GM18868 (cell line): Measurements from ENCODE around the gene CYP39A1.

Experiments used
- ATAC-seq: cut with Tn5 transposase; IDR thresholded peaks from one replicate; pipeline ENCODE4 v1.9.1; 2021; ENCODE audit warnings: mild to moderate bottlenecking, moderate library complexity; ENCODE audit not compliant: unreplicated experiment

The CYP39A1 gene

DNA sequence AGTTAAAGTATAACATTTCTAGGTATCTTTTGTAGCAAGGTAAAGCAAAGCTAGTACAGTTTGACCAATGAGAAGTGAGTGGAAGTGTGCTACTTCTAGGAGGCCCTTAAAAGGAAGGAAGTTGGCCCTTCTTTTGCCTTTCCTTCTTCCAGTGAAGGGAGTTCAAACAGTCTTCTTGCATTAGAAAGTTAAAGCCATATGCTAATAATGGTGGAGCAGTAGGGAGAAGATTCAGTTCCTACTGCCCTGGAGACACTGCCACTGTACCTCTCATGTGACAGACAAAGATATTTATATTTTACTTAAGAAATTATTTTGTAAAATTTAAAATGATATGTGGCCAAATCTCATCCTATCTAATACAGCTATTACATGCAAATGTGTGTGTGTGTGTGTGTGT lies 135.4 kb downstream of the CYP39A1 start:
- ATAC-seq = no peak

DNA sequence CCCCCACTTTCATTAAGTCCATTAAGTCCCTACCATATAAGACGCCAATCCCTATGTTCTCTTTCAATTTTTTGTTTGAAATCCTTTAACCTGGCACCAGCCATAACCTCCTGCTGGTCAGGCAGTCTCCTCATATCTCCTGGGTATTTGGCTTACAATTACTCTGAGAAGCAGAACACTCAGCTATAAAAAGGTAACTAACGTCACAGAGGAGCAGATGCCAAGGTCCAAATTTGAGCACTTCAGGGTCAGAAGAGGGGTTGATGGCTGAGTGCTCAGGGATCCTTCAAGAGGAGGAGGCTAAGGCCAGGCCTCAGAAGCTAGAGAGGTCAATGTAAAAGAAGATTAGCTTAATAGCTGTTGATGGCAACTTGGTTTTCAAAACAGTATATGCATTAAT lies 139.1 kb downstream of the CYP39A1 start:
- no peak for ATAC-seq

DNA sequence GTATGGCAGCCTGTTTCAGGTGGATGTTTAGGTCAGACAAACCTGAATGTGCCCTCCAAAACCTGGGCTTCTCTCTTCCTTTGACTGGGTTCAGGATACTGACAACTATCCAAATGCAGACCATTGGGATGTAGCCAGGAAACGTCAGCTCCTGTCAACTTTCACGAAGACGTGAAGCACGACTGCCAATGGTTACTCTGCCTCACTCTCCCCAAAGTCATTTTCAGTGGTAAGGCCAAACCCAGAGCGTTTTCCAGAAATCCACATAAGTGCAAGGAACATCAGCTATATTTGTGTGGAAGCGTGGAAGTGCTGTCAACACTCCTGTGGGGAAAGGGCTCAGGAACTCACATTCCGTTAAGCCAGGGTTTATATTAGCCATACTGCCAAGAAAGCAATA lies 141.3 kb downstream of the CYP39A1 start:
- no peak for ATAC-seq

DNA sequence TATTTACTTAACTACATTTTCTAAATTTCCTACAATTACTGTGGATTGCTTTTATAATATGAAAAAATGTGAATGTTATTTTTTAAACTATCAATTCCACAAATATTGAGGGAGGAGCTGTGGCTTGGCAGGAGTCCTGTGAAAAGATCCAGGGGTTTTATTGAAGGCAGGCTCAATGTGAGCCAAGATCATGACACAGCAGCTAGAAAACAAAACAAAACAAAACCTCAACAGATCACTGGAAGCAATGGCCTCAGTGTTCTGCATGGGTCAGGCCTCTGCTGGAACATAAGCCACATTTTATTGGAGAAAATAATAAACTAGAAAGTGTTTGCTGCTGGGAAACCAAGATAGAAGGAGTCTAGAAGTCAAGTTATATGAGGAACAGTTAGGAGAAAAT lies 142.0 kb downstream of the CYP39A1 start:
- no peak for ATAC-seq

DNA sequence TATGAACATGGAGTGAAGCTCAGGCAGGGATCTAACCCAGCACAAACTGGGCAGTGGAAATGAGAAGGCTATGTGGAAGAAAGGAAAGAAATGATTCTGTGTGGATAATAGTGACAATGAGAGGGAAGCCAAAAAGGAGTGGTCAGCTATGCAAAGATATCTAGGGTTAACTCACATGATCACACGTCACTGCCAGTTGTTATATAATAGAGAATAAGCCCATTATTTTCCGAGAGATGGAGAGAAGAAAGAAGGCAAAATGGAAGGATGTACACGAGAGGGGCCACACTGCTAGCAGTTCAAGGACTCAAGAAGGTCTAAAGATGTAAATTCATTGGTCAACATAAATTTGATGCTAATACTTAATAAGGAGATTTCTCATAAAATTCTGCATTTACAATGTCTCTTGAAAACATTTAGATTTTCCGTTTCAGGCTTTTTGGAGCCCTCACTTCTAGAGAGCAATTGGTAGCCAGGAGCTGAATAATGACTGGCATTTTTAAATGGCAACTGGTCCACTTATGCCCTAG lies 142.6 kb downstream of the CYP39A1 start:
- no peak for ATAC-seq

DNA sequence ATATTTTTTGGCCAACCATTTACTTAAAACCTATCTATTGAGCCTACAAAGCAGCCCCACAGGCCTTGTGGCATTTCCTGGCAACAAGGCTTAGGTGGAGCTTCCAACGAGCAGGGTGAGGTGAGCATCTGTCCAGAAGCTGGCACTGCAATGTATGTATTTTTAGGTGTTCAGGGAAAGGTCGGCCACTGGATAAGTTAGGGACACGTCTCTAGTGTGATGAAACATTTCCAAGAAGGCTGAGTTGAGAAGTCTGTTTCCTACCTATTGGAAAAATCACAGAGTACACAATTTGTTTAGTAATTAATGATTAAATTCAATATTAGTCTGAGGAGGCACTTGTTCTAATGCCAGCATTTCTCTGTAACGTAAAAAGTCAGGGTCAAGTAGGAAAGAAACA lies 143.6 kb downstream of the CYP39A1 start:
- no peak for ATAC-seq

DNA sequence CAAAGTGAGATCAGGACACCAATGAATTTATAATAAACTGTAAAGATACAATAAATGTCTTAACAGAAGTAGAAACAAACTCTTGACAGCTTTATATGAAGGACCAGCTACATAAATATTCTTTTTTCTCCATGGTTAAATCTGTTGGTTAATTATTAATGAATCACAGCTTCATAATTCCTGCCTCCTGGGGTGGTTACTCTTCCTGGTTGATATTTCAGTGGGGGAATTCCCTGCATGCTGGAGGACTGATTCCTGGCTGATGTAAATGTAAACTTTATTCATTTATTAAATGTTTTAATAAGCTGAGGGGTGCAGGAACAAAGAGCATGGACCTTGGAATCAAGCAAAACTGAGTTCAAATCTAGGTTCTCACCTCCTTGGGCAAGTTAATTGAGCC lies 145.2 kb downstream of the CYP39A1 start:
- ATAC-seq = no peak

DNA sequence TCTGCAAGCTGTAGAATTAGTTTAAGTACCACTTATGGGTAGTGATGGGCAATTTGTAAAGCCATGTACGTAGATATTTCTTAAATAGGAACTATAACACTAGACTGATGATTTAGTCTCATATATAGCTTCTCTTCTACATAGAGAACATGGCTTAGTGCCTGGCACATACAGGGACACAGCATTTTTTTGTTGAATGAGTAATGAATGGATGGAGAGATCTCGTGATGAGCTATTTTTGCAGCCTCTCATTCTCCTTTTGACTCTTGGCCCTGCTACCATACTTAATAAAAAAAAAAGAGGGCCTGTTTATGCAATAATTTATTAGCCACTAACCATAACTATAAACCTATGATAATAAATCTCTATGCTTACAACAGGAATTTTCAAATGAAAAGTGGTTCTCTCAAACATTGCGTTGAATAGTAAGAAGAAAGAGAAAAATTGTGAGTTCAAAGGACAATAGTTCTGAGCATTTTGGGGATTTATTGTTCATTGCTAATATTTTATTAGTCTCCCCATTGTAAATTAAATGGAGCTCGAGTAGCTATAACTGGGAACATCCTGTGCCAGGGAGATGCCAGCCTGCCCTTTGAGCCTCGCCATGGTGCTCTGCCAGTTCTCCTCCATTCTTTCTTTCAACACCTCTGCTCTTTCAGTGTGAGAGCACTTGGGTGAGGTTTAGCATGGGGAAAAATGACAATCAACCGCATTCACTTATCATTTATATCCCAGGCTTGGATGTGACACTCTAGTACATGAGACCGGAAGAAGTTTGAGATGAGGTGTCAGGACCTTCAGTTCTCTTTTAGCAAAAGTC lies 146.7 kb downstream of the CYP39A1 start:
- no peak for ATAC-seq

DNA sequence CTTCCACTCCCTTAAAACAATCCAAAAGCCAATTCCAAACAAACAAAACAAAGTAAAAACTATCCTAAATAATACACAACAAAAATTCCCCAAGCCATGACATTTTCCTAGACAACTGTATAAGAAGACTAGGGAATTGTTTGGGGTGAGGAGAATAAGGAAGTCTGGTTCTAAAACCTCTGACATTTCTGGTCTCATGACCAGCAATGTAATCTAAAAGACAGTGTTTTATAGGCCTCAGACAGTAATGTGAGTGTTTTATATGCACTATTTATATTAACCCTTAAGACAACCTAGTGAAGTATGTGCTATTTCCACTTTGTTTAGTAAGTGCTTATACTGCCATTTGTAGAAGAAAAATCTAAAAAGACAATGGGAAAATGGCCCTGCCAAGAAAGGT lies 148.4 kb downstream of the CYP39A1 start:
- ATAC-seq = no peak

DNA sequence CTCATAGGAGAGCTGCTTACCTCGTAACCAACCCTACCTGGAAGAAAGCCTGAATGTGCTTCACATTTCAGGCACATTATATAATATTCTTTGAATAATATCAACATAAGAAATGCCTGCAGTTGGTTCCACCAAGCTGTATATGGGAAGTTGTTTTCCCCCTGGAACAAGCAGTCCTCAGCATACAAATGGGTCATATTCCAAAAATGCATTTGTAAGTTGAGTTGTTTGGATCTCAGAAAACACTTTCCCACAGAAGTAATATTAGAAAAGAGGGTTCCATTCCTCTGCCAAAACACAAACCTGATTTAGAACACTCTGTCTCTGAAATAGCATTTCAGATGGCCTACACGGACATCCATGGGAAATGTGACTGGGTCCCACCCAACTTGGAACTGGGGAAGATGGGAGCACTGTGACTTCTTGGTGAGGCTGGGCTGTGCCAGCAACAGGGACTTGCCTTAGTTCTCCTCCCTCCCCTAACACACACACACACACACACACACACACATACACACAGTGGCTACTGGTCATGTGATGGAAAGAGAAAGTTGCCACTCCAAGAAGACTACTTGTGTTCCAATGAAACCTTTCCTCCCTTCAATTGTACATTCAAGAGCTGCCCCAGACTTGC lies 150.0 kb downstream of the CYP39A1 start:
- no peak for ATAC-seq

DNA sequence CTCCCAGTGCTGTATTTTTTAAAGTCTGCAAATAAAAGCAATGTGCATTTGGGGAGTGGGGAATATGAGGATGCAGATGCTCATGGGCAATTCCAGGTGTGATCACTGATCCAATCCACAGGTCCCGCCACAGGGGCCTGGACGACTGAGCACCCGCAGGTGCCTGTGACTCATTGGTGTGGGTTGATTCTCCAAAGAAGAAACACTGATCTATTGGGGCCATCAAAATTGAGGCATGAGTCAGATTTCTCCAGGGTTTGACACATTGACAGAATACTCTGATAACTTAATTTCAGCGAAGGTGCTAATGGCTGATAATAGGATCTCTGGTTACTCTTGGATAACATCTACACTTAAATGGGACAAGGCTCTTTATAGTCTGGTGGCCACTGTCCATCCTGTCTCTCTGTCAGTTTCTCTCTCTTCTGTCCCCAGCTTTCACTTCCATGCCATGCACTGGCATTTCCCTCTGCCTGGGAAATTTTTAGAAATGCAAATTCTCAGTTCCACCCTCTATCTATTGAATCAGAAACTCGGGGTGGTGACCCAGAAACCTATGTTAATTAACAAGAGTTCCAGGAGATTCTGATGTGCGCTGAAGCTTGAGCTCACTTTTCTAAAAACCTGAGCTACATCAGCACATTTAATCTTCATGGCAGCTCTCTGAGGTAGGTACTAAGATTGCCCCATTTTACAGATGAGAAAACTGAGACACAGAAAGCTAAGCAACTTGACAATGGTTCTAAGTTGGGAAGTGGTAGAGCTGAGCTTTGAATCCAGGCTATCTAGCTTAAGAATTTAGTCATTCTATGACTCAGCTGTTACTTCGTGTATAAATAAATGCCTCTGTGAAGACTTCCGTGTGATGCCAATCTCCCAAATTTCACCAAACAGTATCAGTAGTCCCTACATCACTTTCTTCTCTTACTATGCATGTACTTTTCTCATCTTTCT lies 151.2 kb downstream of the CYP39A1 start:
- ATAC-seq = no peak

DNA sequence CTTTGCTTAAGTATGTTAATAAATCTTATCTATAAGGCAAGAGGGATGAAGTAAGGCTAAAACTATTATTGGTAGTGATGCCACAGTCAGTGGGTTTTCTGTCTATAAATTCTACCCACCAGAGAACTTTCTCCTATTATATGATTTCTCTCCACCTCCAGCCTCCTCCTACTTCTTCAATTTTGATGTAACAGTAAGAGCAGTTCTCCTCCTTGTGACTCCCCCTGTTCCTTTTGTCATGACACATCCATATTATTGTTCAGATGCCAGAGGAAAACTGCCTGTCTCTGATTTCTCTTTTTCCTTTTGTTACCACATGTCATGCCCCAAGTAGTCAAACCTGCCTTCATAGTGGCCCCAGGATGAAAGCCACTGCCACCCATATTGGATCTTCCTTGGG lies 152.2 kb downstream of the CYP39A1 start:
- ATAC-seq = no peak
